A673 (cell line): ENCODE measurements around the gene MIOS.

Experiments
- CTCF ChIP-seq: fragments of 300-800, 200-600 bp; sonication (generic); conservative IDR thresholded peaks from 2 replicates; pipeline ENCODE4 v1.5.1; 2017; ENCODE audit warnings: low read depth, mild to moderate bottlenecking, antibody characterized with exemption, low read length, moderate library complexity, mixed read lengths
- EZH2 ChIP-seq: fragments of 200-600 bp; sonication (generic); IDR thresholded peaks from 2 replicates; pipeline ENCODE4 v1.6.1; 2017; ENCODE audit warnings: borderline replicate concordance, low read depth, mild to moderate bottlenecking, mixed read lengths, antibody characterized with exemption, low read length; ENCODE audit not compliant: poor library complexity, severe bottlenecking

GRCh38 chr7:7620644-7621210 lies 54.0 kb downstream of the MIOS start:
- TF ChIP-seq CTCF, result no peak
- TF ChIP-seq EZH2, result no peak
